Caco-2 (cell line): ENCODE results near the gene ZPBP2. TPM values are rescaled to one million over a fixed set of nuclear protein-coding genes. Genes with fewer than 3 reads are reported as not detected.
"Not testable (repeated sequence)": the region's sequence is repeated elsewhere in the genome, so short reads cannot be mapped to it uniquely, and the experiment has no call there.

Experiments
- BruUV-seq: library from RNA; stranded (reverse); fragments of 400-500 nt; replicated peaks from 2 replicates; lab custom pipeline; 2021; lab: Mats Ljungman, UMichigan
- CTCF ChIA-PET: fragments of 300-600 bp; sonication (Branson Sonifier 250); formaldehyde crosslinking; loops from one replicate; lab custom pipeline; 2022; ENCODE audit warnings: antibody characterized with exemption; lab: Charles Lee
- POLR2A ChIA-PET: fragments of 300-600 bp; sonication (Branson Sonifier 250); formaldehyde crosslinking; loops from one replicate; lab custom pipeline; 2022; ENCODE audit warnings: antibody characterized with exemption; lab: Charles Lee
- DNase-seq, 2 experiments: peaks; one replicate each; pipeline versions ENCODE4 v3.0.0 to v3.0.0-alpha.2; 2020 to 2022
- H3K27me3 ChIP-seq: replicated peaks from 2 replicates; pipeline ENCODE4 v1.6.0; 2011; ENCODE audit warnings: low read length; ENCODE audit not compliant: control insufficient read depth, insufficient read depth
- H3K36me3 ChIP-seq: 2 replicates; pipeline ENCODE4 v1.5.1; 2011; ENCODE audit warnings: low read length; ENCODE audit not compliant: control insufficient read depth, insufficient read depth
- H3K4me1 ChIP-seq: fragments of 250-450 bp; sonication (Bioruptor Pico); 2 replicates; pipeline ENCODE4 v1.5.1; 2020; ENCODE audit warnings: mild to moderate bottlenecking
- H3K4me3 ChIP-seq: 2 replicates; pipeline ENCODE4 v1.5.1; 2011; ENCODE audit warnings: low read depth, mild to moderate bottlenecking, control low read depth, low read length
- H3K9me3 ChIP-seq: fragments of 250-450 bp; sonication (Bioruptor Pico); 2 replicates; pipeline ENCODE4 v1.5.1; 2020; ENCODE audit warnings: mild to moderate bottlenecking, moderate library complexity
- H3K27ac Mint-ChIP-seq: one replicate; pipeline ENCODE4 v1.8.0; 2022; ENCODE audit warnings: mixed read lengths; ENCODE audit not compliant: unreplicated experiment
- H3K27me3 Mint-ChIP-seq: one replicate; pipeline ENCODE4 v1.8.0; 2022; ENCODE audit warnings: mixed read lengths; ENCODE audit not compliant: insufficient read depth, unreplicated experiment
- H3K36me3 Mint-ChIP-seq: one replicate; pipeline ENCODE4 v1.8.0; 2022; ENCODE audit warnings: mild to moderate bottlenecking, mixed read lengths; ENCODE audit not compliant: insufficient read depth, unreplicated experiment
- H3K4me1 Mint-ChIP-seq: one replicate; pipeline ENCODE4 v1.8.0; 2022; ENCODE audit warnings: low read depth, mixed read lengths; ENCODE audit not compliant: unreplicated experiment
- H3K4me3 Mint-ChIP-seq: one replicate; pipeline ENCODE4 v1.8.0; 2022; ENCODE audit warnings: mild to moderate bottlenecking, moderate library complexity, mixed read lengths; ENCODE audit not compliant: unreplicated experiment
- H3K9me3 Mint-ChIP-seq: one replicate; pipeline ENCODE4 v1.8.0; 2022; ENCODE audit warnings: mixed read lengths; ENCODE audit not compliant: unreplicated experiment
- intact Hi-C: fragments of 100-400 bp; cut with micrococcal nuclease; formaldehyde crosslinking; loops from one replicate; pipeline ENCODE4 v1.10.0; 2022; ENCODE audit not compliant: unreplicated experiment
- total RNA-seq: library from RNA; stranded (reverse); gene quantifications from 2 replicates; pipeline ENCODE4 v1.2.3, GENCODE V29; 2022
- TF ChIP-seq, protein P1 (sequence below), 2 experiments: fragments of 200-600 bp in 1 of 2; IDR thresholded peaks; 1 replicate in 1 of 2; 2 replicates in 1 of 2; pipeline versions ENCODE4 v1.5.1 to v1.8.0; 2011 to 2022; ENCODE audit warnings: antibody characterized with exemption in 1 of 2, control low read depth in 1 of 2, inconsistent platforms in 1 of 2, low read depth in 1 of 2, low read length in 1 of 2, mild to moderate bottlenecking in 1 of 2, moderate library complexity in 1 of 2; ENCODE audit not compliant: insufficient read depth in 1 of 2, severe bottlenecking in 1 of 2, unreplicated experiment in 1 of 2

ZPBP2 gene
- total RNA-seq, 1 experiment from 2014 or later: not detected

DNA sequence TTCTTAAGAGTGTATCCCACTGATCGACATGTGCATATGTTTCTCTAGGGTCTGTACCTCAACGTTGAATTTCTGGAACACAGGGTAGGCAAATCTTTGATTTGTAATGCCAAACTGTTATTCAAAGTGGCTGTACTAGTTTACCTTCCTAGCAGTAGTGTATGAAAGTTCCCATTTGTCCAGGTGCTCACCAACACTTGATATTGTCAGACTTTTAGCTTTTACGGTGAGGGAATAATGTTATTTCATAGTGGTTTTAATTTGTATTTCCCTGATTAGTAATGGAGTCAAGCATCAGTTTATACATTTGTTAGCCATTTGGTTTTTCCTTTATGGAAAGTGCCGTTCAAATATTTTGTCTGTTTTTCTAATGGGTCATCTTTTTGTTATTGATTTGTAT lies 30.1 kb downstream of the ZPBP2 start:
- ChIA-PET POLR2A (no interaction called here), CTCF (no interaction called here)
- no peaks in the 10 kb centered on the region for H3K27me3 ChIP-seq
- Mint-ChIP-seq H3K9me3 (no peaks in the 10 kb centered on the region), H3K27me3 (no peaks in the 10 kb centered on the region), H3K4me1 (no peaks in the 10 kb centered on the region), H3K36me3 (no peaks in the 10 kb centered on the region), H3K4me3 (no peak overlapping the region), H3K27ac (no peak overlapping the region)
- TF ChIP-seq, protein P1, sequence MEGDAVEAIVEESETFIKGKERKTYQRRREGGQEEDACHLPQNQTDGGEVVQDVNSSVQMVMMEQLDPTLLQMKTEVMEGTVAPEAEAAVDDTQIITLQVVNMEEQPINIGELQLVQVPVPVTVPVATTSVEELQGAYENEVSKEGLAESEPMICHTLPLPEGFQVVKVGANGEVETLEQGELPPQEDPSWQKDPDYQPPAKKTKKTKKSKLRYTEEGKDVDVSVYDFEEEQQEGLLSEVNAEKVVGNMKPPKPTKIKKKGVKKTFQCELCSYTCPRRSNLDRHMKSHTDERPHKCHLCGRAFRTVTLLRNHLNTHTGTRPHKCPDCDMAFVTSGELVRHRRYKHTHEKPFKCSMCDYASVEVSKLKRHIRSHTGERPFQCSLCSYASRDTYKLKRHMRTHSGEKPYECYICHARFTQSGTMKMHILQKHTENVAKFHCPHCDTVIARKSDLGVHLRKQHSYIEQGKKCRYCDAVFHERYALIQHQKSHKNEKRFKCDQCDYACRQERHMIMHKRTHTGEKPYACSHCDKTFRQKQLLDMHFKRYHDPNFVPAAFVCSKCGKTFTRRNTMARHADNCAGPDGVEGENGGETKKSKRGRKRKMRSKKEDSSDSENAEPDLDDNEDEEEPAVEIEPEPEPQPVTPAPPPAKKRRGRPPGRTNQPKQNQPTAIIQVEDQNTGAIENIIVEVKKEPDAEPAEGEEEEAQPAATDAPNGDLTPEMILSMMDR (IDR thresholded peaks at IDR 0.05; ENCODE audit: insufficient read depth in 1 of 2, low read depth in 1 of 2, low read length in 1 of 2, severe bottlenecking in 1 of 2, unreplicated experiment in 1 of 2): no peak
- no peak for DNase-seq
- BruUV-seq: no TSS peak
- no peak overlapping the region for H3K4me3 ChIP-seq
- no peaks in the 10 kb centered on the region for H3K9me3 ChIP-seq
- intact Hi-C loops: no loop called here
- no peaks in the 10 kb centered on the region for H3K36me3 ChIP-seq
- H3K4me1 ChIP-seq: no peaks in the 10 kb centered on the region

DNA sequence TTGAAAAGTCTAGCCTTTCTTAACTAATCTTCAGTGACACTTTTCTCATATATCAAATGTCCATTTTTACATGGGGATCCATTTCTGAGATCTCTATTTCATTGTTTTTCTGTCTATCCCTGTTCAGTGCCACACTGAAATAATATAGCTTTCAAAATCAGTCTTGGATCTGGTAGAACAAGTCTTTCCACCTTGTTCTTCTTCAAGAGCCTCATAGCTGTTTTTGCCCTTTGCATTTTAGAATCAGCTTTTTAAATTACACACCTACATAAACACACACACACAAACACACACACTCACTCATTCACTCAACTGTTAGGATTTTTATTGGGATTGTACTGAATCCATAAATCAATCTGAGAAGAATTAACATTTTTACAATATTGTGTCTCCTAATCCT lies 31.2 kb downstream of the ZPBP2 start:
- Mint-ChIP-seq H3K36me3 (no peaks in the 10 kb centered on the region), H3K27ac (no peak overlapping the region), H3K9me3 (no peaks in the 10 kb centered on the region), H3K27me3 (no peaks in the 10 kb centered on the region), H3K4me3 (no peak overlapping the region), H3K4me1 (peaks cover 1% of the 10 kb centered on the region)
- Histone ChIP-seq H3K36me3 (no peaks in the 10 kb centered on the region), H3K27me3 (no peaks in the 10 kb centered on the region), H3K9me3 (no peaks in the 10 kb centered on the region), H3K4me1 (no peaks in the 10 kb centered on the region), H3K4me3 (no peak overlapping the region)
- DNase-seq: no peak
- POLR2A ChIA-PET: no interaction called here
- intact Hi-C loops: no loop called here
- TF ChIP-seq, protein P1 (IDR thresholded peaks at IDR 0.05; ENCODE audit: insufficient read depth in 1 of 2, low read depth in 1 of 2, low read length in 1 of 2, severe bottlenecking in 1 of 2, unreplicated experiment in 1 of 2): no peak
- CTCF ChIA-PET: no interaction called here
- no TSS peak for BruUV-seq

- BruUV-seq, H3K4me1 ChIP-seq: not testable (repeated sequence)
These were observed 34.0 kb downstream of the ZPBP2 start for GRCh38 chr17:39902027-39902426.

More at GRCh38 chr17:39902027-39902426, 34.0 kb downstream of the ZPBP2 start:
- H3K27me3 ChIP-seq, H3K4me3 Mint-ChIP-seq, H3K27me3 Mint-ChIP-seq, H3K9me3 Mint-ChIP-seq, intact Hi-C loops, H3K4me3 ChIP-seq, H3K27ac Mint-ChIP-seq, CTCF ChIA-PET, H3K4me1 Mint-ChIP-seq, DNase-seq, H3K36me3 ChIP-seq, H3K36me3 Mint-ChIP-seq, H3K9me3 ChIP-seq: not testable (repeated sequence)
- POLR2A ChIA-PET: interaction anchor here (0.5 kb wide), 1 partner anchor 138 kb away, joined by 4 read pairs; no protein-coding TSS in a partner anchor
